Activated gamma-delta T cell (primary cell): ENCODE results near the gene BEX5.
"Not testable (repeated sequence)": the region's sequence is repeated elsewhere in the genome, so short reads cannot be mapped to it uniquely, and the experiment has no call there.

Source experiments
- DNase-seq: peaks from one replicate; lab custom pipeline; 2025; lab: John Stamatoyannopoulos, UW
- total RNA-seq, 2 donors: gene quantifications; one replicate each; lab custom pipeline; 2026; lab: John Stamatoyannopoulos, UW

BEX5 gene
- 2.1 to 4.5 reads per million in 2 donors for total RNA-seq

DNA sequence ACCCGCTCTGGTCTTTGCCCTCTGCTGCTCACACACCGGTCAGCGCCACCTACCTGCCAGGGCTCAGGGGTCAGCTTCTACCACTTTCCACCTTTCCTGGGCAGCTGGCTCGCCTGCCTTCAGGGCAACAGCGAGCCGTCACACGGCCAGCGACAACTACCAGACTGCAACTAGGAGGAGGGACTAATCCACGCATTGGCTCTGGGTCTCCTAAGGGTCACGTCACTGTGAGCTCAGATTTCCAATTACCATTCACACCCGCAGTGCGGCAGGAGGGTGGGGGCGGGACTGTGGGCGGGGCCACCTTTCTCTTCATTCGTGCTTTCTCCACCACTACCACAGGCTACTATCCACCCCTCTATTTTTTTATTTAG is at the start of gene BEX5:
Gene BEX5, minus strand, starts transcription at position 172 of the 374 bp plus-strand sequence. CDS start 1,712 bp downstream, outside the sequence.
- no peak for DNase-seq

- DNase-seq: no peak
These were observed 30.4 kb upstream of the BEX5 start for GRCh38 chrX:102185967-102186720.

GRCh38 chrX:102154900-102155805 is 624 bp downstream of the BEX5 start:
- DNase-seq: no peak

DNA sequence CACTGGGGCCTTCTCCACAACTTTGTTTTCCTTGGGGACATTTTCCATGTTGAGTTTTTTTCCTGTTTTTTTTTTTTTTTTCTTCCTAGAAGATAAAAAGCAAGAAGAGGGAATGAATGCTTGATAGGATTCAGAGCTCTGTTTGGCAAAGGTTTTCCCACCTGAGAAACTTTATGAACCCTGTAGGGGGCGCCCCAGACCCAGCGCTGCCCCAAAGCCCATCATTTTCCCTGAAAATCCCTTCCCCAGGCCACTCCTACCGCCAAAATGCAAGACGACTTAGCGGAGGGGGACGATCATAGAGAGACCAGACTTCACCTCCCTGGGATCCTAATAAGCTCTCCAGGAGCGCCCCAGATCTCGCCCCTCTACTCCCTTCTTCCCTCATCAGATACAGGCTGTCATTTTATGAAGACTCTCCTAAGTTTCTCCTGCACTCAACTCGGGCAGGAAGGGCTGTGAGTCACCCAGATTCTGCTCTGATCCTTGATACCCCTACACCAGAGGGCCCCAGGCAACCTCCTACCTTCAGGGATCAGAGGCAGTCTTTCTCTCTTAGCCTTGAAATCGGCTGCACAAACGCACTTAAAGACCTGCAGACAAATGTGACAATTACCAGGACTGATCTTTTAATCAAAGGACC is 1.4 kb downstream of the BEX5 start:
- no peak for DNase-seq

GRCh38 chrX:102142274-102142673 is 13.5 kb downstream of the BEX5 start, which contains the start of gene TCEAL6:
TCEAL6 (minus strand) TSS chrX:102142481.
- DNase-seq: not testable (repeated sequence)

DNA sequence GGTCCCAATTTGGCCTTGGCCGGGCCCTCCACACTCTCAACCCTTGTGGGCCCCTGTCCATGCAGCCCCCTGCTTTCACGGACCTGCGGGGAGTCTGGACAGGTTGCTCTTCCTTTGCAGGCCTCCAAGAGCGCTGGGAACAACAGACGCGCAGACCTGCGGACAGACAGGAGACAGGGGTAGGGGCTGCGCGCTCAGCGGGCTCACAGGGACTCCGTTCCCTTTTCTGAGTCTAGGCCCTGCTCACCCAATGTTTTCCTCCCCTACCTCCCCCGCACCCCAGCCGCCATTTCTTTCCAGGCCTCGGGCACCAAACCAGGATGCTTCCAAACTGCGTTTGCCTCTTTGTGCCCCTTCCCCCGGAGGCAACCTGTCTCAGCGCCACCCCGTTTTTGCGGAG is 14.1 kb downstream of the BEX5 start:
- DNase-seq: not testable (repeated sequence)

DNA sequence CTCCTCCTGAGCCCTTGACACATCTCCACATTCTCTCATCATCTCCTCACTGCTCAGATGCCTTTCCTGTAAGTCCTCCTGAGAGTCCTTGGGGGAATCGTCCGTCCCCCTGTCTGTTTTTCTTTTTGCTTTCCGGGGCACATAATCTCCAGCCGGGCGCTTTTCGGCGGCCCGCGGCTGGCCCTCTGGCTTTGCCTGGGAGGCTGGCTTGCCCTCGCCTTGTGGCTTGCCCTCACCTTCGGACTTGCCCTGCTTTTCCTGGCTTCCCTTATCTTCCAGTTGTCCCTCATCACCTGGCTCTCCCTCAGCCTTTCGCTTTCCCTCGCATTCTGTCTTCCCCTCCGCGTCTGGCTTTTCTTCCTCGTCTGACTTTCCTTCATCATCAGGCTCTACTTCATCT is 14.9 kb downstream of the BEX5 start:
- DNase-seq: not testable (repeated sequence)

- DNase-seq: no peak
These were observed 17.7 kb downstream of the BEX5 start for GRCh38 chrX:102138064-102138463.

GRCh38 chrX:102129473-102129872 is 26.3 kb downstream of the BEX5 start:
- DNase-seq: no peak

DNA sequence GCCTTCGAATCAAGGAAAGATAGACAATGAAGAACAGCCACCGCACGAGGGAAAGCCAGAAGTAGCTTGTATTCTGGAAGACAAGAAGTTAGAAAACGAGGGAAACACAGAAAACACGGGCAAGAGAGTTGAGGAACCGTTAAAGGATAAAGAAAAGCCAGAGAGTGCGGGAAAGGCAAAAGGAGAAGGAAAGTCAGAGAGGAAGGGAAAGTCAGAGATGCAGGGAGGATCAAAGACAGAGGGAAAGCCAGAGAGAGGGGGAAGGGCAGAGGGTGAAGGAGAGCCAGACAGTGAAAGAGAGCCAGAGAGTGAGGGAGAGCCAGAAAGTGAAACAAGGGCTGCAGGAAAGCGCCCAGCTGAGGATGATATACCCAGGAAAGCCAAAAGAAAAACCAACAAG is 28.9 kb downstream of the BEX5 start:
- DNase-seq: no peak

GRCh38 chrX:102126080-102126818 is 29.5 kb downstream of the BEX5 start:
- DNase-seq: not testable (repeated sequence)

GRCh38 chrX:102125436-102125835 is 30.3 kb downstream of the BEX5 start, which contains the start of gene TCEAL2:
TCEAL2 (plus strand) TSS chrX:102125679; CDS start chrX:102126831, 1,152 bp downstream.
- DNase-seq: not testable (repeated sequence)

DNA sequence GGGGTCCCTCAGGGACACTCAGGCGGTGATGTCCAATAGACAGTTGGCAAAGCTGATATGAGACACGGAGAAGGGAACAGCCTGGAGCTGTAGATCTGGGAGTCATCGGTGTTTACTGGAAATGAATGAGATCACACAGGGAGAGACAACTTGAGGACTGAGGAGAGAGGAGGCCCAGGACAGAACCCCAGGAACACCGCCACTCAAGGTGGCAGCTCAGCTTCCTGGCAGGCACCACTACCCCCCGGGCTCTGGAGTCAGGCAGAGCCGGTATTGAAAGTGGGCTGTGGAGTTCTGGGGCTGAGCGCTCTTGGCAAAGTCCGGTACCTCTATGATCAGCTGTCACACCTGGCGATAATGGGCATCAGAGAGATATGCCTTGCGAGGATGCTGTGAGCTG is 30.8 kb downstream of the BEX5 start:
- DNase-seq: not testable (repeated sequence)

DNA sequence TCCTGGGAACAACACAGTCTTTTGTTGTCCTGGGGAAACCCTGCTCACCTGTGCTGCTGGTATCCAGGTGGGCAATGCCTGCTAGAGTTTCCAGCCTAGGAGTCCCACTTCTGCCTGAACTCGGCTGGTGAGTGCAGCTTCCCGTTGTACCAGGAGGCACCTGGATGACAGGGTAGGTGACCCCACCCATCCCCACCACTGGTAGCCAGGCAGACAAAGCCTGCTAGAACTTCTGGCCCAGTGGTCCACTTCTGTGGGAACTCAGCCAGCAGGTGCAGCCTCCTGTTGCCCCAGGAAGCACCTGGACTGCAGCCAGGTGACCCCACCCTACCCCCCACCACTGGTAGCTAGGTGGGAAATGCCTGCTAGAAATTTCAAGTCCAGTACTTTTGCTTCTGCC is 40.0 kb downstream of the BEX5 start:
- no peak for DNase-seq

DNA sequence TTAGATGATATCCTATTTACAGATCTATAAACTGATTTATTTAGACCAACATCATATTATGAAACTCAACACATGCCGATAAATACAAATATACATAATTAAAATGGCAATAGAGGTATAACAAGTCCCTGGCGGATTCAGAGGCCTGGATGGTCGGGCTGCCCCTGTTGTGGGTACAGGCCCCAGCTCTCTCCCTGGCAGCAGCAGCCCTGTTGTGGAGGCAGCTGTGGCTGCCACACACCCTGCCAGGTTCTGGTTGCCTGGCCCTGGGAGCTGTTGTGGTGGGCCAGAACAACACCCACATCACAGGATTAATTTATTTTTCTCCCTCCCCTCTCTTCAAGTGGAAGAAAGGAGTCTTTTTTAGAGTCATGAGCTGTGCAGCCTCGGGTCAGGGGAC is 42.4 kb downstream of the BEX5 start:
- DNase-seq: no peak
